Hematopoietic multipotent progenitor cell treated with erythropoietin and hydrocortisone succinate and interleukin-3 and kit ligand, for 4 days (in vitro differentiated cells): ENCODE data around the gene DDX41.
"Not testable (repeated sequence)": the region's sequence is repeated elsewhere in the genome, so short reads cannot be mapped to it uniquely, and the experiment has no call there.

ENCODE experiments used
- DNase-seq: peaks from one replicate; pipeline ENCODE4 v3.0.0-alpha.2; 2015

The DDX41 gene

GRCh38 chr5:177516601-177517568 is at the start of gene DDX41:
Gene DDX41, minus strand, starts transcription at chr5:177516961. Its CDS starts 16 bp downstream, at chr5:177516945.
- DNase-seq: peak; percentile 99

DNA sequence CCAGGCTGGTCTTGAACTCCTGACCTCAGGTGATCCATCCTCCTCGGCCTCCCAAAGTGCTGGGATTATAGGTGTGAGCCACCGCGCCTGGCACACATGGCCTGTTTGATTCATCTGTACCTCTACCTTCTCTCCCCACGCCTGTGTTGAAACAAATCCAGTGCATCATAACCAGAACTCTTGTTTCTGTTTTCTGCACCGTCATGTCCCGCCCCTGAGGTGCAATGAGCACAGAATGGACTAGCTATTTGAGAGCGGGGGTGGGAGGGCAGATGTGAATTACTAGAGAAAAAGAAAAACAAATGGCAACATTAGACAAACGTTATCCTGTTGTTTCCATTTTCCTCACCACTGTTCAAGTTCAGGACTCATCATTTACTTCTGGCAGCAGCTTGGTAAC is 48.3 kb upstream of the DDX41 start:
- no peak for DNase-seq

DNA sequence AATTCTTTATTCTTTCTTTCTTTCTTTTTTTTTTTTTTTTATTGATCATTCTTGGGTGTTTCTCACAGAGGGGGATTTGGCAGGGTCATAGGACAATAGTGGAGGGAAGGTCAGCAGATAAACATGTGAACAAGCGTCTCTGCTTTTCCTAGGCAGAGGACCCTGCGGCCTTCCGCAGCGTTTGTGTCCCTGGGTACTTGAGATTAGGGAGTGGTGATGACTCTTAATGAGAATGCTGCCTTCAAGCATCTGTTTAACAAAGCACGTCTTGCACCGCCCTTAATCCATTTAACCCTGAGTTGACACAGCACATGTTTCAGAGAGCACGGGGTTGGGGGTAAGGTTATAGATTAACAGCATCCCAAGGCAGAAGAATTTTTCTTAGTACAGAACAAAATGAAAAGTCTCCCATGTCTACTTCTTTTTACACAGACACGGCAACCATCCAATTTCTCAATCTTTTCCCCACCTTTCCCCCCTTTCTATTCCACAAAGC is 42.7 kb upstream of the DDX41 start:
- not testable (repeated sequence) for DNase-seq

DNA sequence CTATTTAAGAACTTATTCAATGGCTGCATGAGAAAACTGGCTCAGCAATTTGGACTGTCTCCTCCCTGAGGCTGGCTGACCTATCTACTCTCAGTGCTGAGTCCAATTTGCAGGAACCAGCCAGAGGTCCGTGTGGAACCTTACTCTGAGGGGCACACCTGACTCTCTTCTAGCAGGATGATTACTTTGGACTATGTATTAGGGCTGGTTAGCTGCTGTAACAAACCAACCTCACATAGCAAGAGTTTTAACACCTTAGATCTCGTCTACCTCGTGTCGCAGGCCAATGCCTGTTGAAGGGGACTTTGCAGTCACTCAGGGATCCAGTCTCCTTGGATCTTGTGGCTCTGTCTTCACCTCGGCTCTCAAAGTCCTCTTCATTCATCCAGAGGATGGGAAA is 41.0 kb upstream of the DDX41 start:
- DNase-seq: no peak

- peak; percentile 81 for DNase-seq
Observed at GRCh38 chr5:177557041-177557647, 40.4 kb upstream of the DDX41 start.

DNA sequence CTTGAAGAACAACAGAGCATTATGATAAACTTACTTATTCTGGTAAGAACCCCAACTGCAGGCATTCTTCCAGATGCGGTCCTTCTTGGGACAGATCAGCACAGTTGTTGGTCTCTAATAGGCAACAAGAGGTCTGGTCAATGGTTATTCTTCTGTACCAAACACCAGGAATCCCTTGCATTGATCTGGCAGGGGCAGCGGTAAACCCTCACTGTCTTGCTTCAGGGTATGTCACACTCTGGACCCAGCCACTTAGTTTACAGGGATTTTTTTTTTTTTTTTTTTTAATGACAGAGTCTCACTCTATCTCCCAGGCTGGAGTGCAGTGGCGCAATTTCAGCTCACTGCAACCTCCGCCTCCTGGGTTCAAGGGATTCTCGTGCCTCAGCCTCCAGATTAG is 38.9 kb upstream of the DDX41 start:
- no peak for DNase-seq

DNA sequence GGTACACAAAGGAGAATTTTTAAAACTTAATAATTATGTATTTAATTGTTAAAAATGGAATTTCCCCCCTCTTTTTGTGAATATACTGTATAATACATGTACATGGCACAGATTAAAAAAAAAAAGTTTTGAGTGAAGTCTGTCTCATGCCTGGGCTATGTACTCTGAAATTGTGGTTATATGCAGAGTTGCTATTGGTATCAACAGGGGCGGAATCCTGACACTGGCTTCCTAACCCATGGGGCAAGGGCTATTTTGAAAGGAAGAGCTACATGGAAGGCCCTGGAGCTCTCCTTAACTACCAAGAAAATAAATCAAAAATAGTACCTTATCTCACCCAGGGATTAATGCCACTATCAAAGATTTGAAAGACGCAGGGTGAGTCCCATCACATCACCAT is 38.5 kb upstream of the DDX41 start:
- no peak for DNase-seq

DNA sequence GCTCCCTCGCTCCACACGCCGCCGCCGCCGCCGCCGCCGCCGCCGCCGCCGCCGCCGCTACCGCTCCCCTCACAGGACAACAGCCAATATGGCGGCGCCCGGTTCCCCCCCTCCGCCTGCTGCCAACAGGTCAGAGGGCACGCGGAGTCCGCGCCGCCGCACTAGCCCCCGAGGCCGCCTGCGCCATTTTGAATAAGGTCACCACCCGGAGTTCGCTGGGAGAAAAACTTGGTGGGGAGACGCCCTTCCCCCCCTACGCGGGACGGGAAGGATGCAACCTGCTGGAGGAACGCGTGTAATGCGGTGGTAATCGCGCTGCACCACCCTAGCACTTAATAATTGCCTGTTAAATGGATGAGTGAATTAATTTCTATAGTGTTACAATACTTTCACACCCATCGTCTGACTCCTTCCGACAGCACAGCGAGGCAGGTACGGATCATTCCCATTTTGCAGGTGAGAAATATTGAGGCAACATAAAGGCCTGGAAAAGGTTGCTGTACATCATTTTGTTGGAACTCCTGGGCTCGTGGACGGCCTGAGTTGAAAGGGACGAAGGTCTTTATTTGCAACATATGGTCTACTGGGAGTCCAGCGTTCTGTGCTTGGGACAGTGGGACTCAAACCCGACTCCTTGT is 37.8 kb upstream of the DDX41 start, which contains the start of gene FAM193B:
FAM193B (minus strand) TSS at position 90 of the 638 bp plus-strand sequence. CDS start 105 bp downstream, outside the sequence.
- DNase-seq: peak; percentile 98

DNA sequence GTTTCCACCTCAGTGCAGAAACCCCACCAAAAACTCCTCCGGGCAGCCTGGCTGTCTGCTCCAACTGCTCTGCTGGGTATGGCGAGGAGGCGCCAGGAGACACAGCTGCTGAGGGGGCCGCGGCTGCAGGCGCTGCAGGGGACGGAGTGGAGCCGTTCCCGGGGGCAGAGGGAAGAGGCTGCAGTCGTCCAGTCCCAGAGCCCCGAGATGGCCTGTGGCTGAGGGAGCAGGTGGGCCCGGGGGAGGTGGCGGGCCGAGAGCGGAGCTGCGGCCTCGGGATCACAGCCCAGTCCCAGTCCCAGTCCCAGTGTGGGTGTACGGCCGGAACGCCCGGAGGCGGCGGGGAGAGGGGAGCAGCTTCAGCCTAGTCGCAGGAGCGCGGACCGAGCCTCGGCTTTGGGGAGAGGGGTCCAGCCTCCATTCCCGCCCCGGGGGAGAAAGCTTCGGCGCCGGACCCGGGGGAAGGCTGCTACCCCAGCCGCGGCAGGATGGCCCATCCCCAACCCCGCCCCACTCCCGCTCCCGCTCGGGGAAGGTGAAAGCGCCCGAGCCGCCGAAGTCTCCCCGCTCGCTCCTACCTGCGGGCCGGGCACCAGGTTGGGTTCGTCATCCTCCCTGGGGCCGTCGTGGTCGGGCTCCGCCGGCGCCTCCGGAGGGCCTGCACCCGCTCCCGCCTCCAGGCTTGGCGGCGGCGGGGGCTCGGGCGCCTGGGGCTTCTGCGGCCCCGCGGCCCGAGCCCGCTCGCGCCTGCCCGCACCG is 37.1 kb upstream of the DDX41 start:
- DNase-seq: peak; percentile 44

DNA sequence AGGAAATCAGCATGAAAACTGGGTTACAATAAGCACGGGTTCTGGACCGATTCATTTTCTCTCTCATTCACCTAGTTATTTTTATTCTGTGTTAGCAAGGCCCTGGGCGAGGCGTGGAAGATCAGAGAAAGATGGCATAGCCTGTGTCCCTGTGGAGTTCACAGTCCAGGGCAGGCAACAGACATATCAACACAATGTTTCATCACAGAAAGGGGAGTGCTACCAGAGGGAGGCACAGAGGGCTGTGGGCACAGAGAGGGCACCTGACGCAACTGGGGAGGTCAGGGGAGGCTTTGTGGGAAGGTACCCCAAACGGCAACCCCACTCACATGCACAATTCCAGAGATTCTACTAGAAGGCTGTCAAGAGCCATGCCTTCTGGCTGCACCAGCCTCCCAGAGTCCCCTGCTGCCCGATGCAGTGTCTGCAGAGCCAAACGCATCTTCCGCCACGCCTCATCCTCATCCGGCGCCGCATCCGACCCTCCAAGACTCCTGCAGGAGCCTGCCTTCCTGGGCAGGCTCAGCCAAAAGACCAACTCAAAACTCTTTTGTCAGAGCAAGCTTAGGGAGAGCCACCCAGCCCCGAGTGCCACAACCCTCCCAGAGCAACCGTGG is 36.2 kb upstream of the DDX41 start:
- DNase-seq: no peak

DNA sequence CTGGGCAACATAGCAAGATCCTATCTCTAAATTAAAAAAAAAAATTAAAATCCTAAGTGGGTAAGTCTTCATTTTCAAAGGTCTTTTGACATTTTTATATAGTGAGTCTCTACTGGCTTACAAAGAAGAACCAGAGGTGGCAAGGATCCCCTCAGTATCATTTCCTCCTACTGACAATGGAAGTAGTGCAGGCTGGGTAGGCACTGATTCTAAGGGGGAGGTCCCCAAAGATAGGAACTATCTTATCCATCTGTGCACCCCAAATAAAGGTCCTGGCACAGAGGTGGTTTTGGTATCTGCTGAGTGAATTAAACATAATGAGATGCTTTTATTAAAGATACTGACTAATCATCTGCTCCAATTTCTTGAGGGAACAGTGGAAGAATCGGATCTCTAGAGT is 33.4 kb upstream of the DDX41 start:
- DNase-seq: no peak

GRCh38 chr5:177548495-177548894 is 31.7 kb upstream of the DDX41 start:
- DNase-seq: no peak

GRCh38 chr5:177547736-177548135 is 31.0 kb upstream of the DDX41 start:
- DNase-seq: no peak

- DNase-seq: peak; percentile 62
Observed at GRCh38 chr5:177546258-177546741, 29.5 kb upstream of the DDX41 start.

DNA sequence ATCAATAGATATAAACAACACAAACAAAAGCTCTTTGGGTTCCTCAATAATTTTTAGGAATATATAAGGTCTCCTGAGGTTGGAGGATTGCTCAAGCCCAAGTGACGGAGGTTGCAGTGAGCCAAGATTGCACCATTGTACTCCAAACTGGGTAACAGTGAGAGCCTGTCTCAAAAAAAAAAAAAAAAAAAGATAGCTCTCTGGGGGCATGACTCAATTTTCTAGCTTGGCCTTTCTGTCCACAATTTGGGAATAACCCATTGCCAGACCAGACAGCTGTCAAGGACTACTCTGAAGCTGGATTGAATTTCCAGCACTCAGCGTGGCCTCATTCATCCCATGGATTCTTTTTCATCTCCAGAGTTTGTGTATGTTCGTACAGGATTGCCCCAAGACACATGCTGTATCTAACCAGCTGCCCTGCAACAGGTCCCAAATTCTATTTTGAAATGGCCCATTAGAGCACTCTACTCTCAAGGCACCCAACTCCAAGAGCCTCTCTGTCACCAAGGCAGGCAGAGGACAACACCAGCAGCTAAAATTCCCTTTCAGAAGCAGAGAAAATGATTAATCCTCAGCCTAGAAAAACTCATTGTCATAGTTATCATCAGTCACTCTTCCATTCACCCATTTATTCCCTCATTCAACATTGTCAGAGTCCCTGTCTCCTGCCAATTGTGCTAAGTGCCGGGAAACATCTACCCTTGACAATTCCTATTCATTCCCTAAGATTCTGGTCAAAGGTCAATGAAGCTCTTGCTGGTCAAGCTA is 28.9 kb upstream of the DDX41 start:
- DNase-seq: peak; percentile 71

- no peak for DNase-seq
Observed at GRCh38 chr5:177542816-177543465, 26.2 kb upstream of the DDX41 start.

DNA sequence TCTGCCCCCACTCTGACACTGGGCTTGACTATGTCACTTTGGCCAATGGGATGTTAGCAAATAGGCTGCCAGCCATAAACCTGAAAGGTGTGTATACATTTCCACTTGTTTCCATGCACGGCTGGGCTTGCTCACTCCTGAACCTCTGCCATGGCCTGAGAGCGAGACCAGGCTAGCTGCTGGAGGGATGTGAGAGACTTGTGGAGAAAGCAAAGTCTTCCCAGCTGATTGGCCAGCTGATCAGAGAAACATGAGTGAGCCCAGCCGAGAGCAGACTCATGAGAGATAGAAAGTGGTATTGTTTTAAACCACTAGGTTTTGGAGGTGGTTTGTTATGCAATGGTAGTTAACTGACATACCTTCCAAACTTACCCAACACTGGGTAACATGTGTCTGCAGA is 23.7 kb upstream of the DDX41 start:
- peak; percentile 28 for DNase-seq

GRCh38 chr5:177539411-177539810 is 22.6 kb upstream of the DDX41 start:
- DNase-seq: no peak

GRCh38 chr5:177538876-177539275 is 22.1 kb upstream of the DDX41 start:
- DNase-seq: no peak
